ENCODE data around the gene ADGRD1.
"Not testable (repeated sequence)": the region's sequence is repeated elsewhere in the genome, so short reads cannot be mapped to it uniquely, and the experiment has no call there.

Gene ADGRD1

DNA sequence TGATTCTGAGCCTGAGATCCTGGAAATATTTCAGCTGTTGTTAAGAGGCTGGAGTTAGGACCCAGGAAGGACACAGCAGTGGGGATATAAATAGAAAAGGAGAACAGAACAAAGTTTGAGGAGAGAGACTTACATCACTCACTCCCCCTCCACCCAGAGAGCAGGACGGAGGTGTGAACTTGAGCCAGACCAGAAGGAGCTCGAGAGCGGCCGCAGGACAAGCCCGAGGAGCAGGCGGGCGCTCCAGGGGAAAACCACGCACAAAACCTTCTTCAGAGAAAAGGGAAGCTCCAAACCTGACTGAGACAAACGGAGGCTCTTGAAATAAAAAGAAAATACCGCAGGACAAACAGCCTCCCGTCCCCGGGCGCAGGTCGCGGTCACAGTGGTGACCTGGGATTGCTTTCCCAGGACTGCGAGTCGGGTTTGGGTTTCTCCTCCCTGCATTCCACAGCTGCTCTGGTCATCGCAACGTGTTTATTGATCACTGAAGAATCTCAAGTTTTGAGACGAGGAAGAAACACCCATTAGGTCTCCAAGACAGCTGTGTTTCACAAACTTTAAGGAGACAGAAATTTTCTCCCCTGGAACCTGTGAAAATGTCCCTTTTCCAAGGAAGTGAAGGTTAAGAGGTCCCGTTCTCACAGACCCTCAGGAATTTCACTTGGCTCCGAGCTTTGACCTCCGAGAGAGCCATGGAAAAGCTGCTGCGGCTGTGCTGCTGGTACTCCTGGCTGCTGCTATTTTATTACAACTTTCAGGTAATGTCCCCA, at the start of gene ADGRD1:
Gene ADGRD1 (plus strand): TSS at position 137 of the 773 bp plus-strand sequence. CDS start 559 bp downstream, at position 696.
- H3K4me3 Mint-ChIP-seq, result no peak within 1 kb of the TSS

GRCh38 chr12:130904064-130904463, 49.6 kb upstream of the ADGRD1 start:
- Mint-ChIP-seq H3K27ac (no peak overlapping the region), H3K4me3 (no peak overlapping the region), H3K4me1 (no peaks in the 10 kb centered on the region), H3K27me3 (peaks cover 2% of the 10 kb centered on the region), H3K9me3 (peaks cover 2% of the 10 kb centered on the region), H3K36me3 (peaks cover 3% of the 10 kb centered on the region)
- DNase-seq (ENCODE audit: low spot score in 2 of 2) (no peak), ATAC-seq (ENCODE audit: low read depth) (no peak)

More for the DNA sequence above, at the start of gene ADGRD1:
- DNase-seq (ENCODE audit: low spot score in 2 of 2) (no peak), ATAC-seq (ENCODE audit: low read depth) (no peak)
- no peaks in the 10 kb centered on the region for H3K36me3 Mint-ChIP-seq
- no peak within 1 kb of the TSS for H3K27ac Mint-ChIP-seq
- peaks cover 12% of the 10 kb centered on the region for H3K27me3 Mint-ChIP-seq
- H3K4me1 Mint-ChIP-seq, result peaks cover 3% of the 10 kb centered on the region
- H3K9me3 Mint-ChIP-seq, result no peaks in the 10 kb centered on the region

DNA sequence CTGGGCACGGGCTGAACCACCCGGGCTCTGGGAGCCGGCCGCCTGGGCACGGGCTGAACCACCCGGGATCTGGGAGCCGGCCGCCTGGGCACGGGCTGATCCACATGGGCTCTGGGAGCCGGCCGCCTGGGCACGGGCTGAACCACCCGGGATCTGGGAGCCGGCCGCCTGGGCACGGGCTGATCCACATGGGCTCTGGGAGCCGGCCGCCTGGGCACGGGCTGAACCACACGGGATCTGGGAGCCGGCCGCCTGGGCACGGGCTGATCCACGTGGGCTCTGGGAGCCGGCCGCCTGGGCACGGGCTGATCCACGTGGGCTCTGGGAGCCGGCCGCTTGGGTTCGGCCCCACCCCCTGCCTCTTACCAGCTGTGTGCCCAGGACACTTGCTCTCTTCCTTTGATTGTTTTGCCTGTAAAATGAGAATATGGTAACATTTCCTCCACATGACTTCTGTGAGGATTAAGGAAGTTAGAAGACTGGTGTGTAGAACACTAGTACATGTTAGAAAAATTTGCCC, 48.7 kb upstream of the ADGRD1 start:
- not testable (repeated sequence) for H3K4me1 Mint-ChIP-seq, H3K27ac Mint-ChIP-seq

GRCh38 chr12:130909111-130909510, 44.6 kb upstream of the ADGRD1 start:
- no peak for ATAC-seq (ENCODE audit: low read depth)
- no peak overlapping the region for H3K4me3 Mint-ChIP-seq

More for the DNA sequence above, 48.7 kb upstream of the ADGRD1 start:
- ATAC-seq (ENCODE audit: low read depth); H3K4me3 Mint-ChIP-seq; H3K36me3 Mint-ChIP-seq; H3K9me3 Mint-ChIP-seq; H3K27me3 Mint-ChIP-seq; DNase-seq (ENCODE audit: low spot score in 2 of 2): not testable (repeated sequence)

DNA sequence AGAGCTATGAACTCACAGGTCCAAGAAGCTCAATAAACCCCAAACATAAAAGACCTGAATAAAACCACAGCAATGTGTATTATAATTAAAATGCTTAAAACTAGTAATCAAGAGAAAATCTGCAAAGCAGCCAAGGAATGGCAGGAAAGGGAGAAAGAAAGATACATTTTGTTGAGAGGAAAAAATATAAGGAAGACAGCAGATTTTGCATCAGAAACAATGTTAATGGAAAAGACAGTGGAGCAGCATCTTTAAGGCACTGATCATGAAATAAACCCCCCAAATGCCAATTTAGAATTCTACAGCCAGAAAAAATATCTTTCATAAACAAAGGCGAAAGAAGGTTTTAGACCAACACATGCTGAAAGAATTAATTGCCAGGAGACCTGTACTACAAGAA, 42.5 kb upstream of the ADGRD1 start:
- H3K4me1 Mint-ChIP-seq, result no peaks in the 10 kb centered on the region
- H3K27ac Mint-ChIP-seq, result no peak overlapping the region
- H3K4me3 Mint-ChIP-seq, result no peak overlapping the region
- H3K36me3 Mint-ChIP-seq, result no peaks in the 10 kb centered on the region
- ATAC-seq (ENCODE audit: low read depth) (no peak), DNase-seq (ENCODE audit: low spot score in 2 of 2) (no peak)
- peaks cover 15% of the 10 kb centered on the region for H3K9me3 Mint-ChIP-seq
- peaks cover 12% of the 10 kb centered on the region for H3K27me3 Mint-ChIP-seq

More at GRCh38 chr12:130909111-130909510, 44.6 kb upstream of the ADGRD1 start:
- Mint-ChIP-seq H3K27me3 (peaks cover 8% of the 10 kb centered on the region), H3K36me3 (no peaks in the 10 kb centered on the region), H3K4me1 (no peaks in the 10 kb centered on the region), H3K27ac (no peak overlapping the region), H3K9me3 (peaks cover 15% of the 10 kb centered on the region)
- no peak for DNase-seq (ENCODE audit: low spot score in 2 of 2)

GRCh38 chr12:130911933-130912332, 41.8 kb upstream of the ADGRD1 start:
- Mint-ChIP-seq H3K27ac (no peak overlapping the region), H3K4me3 (no peak overlapping the region), H3K4me1 (no peaks in the 10 kb centered on the region), H3K27me3 (peaks cover 18% of the 10 kb centered on the region), H3K36me3 (no peaks in the 10 kb centered on the region), H3K9me3 (peaks cover 15% of the 10 kb centered on the region)
- DNase-seq (ENCODE audit: low spot score in 2 of 2), result no peak
- ATAC-seq (ENCODE audit: low read depth), result no peak

DNA sequence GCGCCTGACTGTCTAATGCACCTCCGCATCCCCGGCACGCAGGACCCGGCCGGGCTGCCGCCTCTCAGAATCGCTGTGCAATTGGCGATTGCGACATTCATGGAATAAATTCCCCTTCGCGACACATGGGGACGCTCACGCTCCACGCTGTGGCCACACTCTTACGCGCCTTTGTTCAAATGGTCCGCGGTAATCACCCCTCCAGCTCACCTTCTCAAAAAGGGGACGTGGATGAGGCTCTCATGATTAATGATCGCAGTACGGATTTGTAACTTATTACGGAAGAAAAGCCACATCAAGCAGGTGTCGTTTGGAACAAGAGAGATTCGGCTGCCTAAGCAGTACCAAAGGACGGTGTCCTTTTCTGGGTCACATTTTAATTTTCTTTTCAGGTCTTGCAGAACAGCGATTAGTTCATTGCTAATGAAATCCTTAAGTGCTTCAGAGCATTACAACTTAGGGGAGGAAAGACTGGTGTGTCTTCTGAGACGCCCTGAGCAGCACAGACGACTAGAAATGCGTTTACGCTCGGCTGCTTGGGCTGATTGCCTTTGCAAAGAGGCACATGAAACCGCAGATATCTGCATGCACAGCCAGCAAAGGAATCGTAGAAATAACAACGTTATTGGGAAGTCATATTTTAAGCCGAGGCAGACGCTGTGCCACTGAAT, 37.3 kb upstream of the ADGRD1 start:
- H3K27me3 Mint-ChIP-seq, result peaks cover 19% of the 10 kb centered on the region
- H3K4me1 Mint-ChIP-seq, result no peaks in the 10 kb centered on the region
- no peak overlapping the region for H3K27ac Mint-ChIP-seq
- H3K36me3 Mint-ChIP-seq, result no peaks in the 10 kb centered on the region
- H3K9me3 Mint-ChIP-seq, result peaks cover 8% of the 10 kb centered on the region
- no peak overlapping the region for H3K4me3 Mint-ChIP-seq
- peak; percentile 32 for ATAC-seq (ENCODE audit: low read depth)
- DNase-seq (ENCODE audit: low spot score in 2 of 2), result peak in 1 of 2 donors; percentile 35

DNA sequence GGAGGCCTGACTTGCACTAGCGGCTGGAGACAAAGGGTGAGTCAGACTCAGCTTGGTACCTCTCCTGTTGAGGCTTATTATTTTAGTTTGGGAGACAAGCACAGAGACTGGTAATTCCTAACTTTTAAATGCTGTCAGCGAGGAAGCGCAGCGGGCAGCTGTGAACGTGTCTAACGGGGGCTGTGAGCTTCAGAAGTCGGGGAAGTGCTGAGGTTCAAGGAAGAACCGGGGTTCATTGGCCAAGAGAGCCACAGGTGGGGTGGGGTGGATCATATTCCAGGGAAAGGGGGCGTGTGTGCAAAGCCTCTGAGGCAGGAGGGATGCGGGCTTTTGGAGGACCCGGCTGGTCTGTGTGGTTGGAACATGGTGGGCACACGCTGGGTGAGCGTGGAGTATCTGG, 36.1 kb upstream of the ADGRD1 start:
- Mint-ChIP-seq H3K36me3 (no peaks in the 10 kb centered on the region), H3K4me3 (no peak overlapping the region), H3K9me3 (no peaks in the 10 kb centered on the region), H3K27me3 (peaks cover 19% of the 10 kb centered on the region), H3K27ac (no peak overlapping the region), H3K4me1 (no peaks in the 10 kb centered on the region)
- no peak for ATAC-seq (ENCODE audit: low read depth)
- no peak for DNase-seq (ENCODE audit: low spot score in 2 of 2)

DNA sequence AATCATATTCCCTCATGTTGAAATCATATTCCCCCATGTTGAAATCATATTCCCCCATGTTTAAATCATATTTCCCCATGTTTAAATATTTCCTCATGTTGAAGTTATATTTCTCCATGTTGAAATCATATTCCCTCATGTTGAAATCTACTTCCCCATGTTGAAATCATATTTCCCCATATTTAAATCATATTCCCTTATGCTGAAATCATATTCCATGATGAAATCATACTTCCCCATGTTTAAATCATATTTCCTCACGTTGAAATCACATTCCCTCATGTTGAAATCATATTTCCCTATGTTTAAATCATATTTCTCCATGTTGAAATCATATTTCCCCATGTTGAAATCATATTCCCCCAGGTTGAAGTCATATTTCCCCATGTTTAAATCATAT, 34.6 kb upstream of the ADGRD1 start:
- H3K27me3 Mint-ChIP-seq, result peaks cover 17% of the 10 kb centered on the region

GRCh38 chr12:130920119-130920703, 33.5 kb upstream of the ADGRD1 start:
- no peak for ATAC-seq (ENCODE audit: low read depth)

More for the DNA sequence above, 34.6 kb upstream of the ADGRD1 start:
- Mint-ChIP-seq H3K4me1 (no peaks in the 10 kb centered on the region), H3K27ac (no peak overlapping the region), H3K36me3 (no peaks in the 10 kb centered on the region), H3K4me3 (no peak overlapping the region), H3K9me3 (no peaks in the 10 kb centered on the region)
- DNase-seq (ENCODE audit: low spot score in 2 of 2) (no peak), ATAC-seq (ENCODE audit: low read depth) (no peak)

DNA sequence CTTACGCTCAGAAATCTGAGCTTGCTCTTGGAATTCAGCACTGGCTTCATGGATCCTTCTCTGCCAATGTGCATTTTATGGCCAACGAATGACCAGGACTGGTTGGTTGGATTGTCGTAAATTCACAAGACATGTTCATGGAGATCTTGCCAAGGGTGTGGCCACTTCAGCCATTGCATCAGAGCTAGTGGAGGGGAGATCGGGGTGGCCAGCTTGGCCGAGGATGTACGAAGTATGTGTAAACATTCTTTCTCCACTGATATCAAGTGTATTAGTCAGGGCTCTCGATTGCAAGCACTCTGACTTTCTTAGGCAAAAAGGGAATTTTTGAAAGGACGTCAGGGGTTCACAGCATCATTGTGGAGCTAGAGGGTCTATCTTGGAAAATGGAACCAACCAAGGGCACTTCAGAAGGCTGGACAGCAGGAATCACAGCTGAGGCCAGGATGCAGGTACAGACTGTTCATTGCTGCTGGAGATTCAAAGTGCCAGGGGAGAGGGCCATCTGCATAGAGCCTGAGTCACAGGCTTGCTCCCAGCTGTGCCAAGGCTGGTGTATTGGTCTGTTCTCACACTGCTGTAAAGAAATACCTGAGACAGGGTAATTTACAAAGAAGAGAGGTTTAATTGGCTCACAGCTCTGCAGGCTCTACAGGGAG, 32.9 kb upstream of the ADGRD1 start:
- DNase-seq (ENCODE audit: low spot score in 2 of 2), result no peak
- H3K4me3 Mint-ChIP-seq, result no peak overlapping the region
- no peaks in the 10 kb centered on the region for H3K36me3 Mint-ChIP-seq
- no peak overlapping the region for H3K27ac Mint-ChIP-seq
- no peak for ATAC-seq (ENCODE audit: low read depth)
- no peaks in the 10 kb centered on the region for H3K9me3 Mint-ChIP-seq
- no peaks in the 10 kb centered on the region for H3K4me1 Mint-ChIP-seq
- H3K27me3 Mint-ChIP-seq, result peaks cover 18% of the 10 kb centered on the region

More at GRCh38 chr12:130920119-130920703, 33.5 kb upstream of the ADGRD1 start:
- no peak for DNase-seq (ENCODE audit: low spot score in 2 of 2)
- Mint-ChIP-seq H3K36me3 (no peaks in the 10 kb centered on the region), H3K4me3 (no peak overlapping the region), H3K9me3 (no peaks in the 10 kb centered on the region), H3K27me3 (peaks cover 17% of the 10 kb centered on the region), H3K27ac (no peak overlapping the region), H3K4me1 (no peaks in the 10 kb centered on the region)

DNA sequence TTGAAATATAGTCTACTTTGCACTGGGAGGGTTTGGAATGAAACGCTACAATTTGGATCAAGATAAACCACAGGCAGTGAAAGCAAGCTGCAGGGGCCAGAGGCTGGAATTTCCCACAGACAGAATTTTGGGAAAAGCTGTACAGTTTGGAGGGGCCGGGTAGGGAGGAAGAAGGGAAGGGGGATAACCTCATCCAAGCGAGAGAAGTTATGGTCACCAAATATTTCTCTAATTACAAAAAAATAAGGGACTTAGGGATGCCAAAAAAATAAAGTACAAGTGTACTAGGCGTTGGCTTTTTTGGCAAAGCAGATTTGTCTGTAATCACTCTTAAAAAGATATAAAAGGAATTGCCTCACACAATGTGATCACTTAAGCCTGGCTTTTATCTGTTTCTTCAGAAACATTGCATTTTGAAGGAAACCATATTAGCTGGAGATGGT, 31.2 kb upstream of the ADGRD1 start:
- H3K36me3 Mint-ChIP-seq, result no peaks in the 10 kb centered on the region
- no peaks in the 10 kb centered on the region for H3K9me3 Mint-ChIP-seq
- no peak overlapping the region for H3K4me3 Mint-ChIP-seq
- DNase-seq (ENCODE audit: low spot score in 2 of 2) (no peak), ATAC-seq (ENCODE audit: low read depth) (no peak)
- no peak overlapping the region for H3K27ac Mint-ChIP-seq
- H3K4me1 Mint-ChIP-seq, result no peaks in the 10 kb centered on the region
- H3K27me3 Mint-ChIP-seq, result peaks cover 10% of the 10 kb centered on the region

DNA sequence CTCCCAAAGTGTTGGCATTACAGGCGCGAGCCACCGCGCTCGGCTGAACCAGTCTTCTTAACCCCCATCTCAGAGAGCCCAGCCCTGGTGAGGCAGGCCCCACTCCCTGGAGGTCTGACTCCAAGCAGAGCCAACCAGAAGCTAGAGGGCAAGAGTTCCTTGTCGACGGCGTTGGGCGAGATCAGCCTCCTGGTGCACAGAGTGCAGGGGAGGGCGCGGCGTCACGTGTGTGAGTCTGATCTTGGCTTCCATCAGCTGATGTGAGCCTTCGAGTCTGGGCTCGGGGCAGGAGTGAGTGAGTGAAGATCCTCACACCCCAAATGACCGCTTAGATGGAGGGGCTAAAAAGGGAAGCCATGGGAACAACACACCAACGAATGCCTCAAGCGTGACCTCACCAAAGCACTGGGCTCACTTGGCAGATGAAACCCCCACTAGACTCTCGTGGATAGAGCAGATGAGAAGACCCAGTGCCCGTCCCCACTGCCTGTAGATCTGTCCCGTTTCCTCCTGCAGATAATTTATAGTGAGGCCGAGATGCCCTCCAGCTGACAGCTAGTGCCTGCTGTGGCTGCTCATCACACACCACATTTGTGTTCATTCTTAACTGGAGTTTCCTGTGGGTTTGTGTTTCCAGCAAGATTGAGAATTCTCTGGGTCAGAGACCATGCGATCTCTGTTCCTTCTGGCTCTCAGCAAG, 28.6 kb upstream of the ADGRD1 start:
- Mint-ChIP-seq H3K4me3 (no peak overlapping the region), H3K27ac (no peak overlapping the region), H3K9me3 (no peaks in the 10 kb centered on the region), H3K27me3 (peaks cover 13% of the 10 kb centered on the region), H3K36me3 (no peaks in the 10 kb centered on the region), H3K4me1 (no peaks in the 10 kb centered on the region)
- DNase-seq (ENCODE audit: low spot score in 2 of 2) (no peak), ATAC-seq (ENCODE audit: low read depth) (no peak)

All from memory B cell (primary cell).